HG02623 (cell line): ENCODE measurements around the gene NOL3.
"Not testable (repeated sequence)": the region's sequence is repeated elsewhere in the genome, so short reads cannot be mapped to it uniquely, and the experiment has no call there.

ENCODE experiments used
- ATAC-seq: cut with Tn5 transposase; IDR thresholded peaks from one replicate; pipeline ENCODE4 v1.9.1; 2021; ENCODE audit warnings: moderate library complexity; ENCODE audit not compliant: unreplicated experiment

The NOL3 gene

GRCh38 chr16:67170168-67170948, at the start of gene NOL3:
TSS of gene NOL3 (plus strand) at chr16:67170538.
- peak; percentile 38 for ATAC-seq

- not testable (repeated sequence) for ATAC-seq
Measured at GRCh38 chr16:67122799-67123198, 47.5 kb upstream of the NOL3 start.

GRCh38 chr16:67128417-67128816, 41.9 kb upstream of the NOL3 start:
- no peak for ATAC-seq

GRCh38 chr16:67128887-67129286, 41.5 kb upstream of the NOL3 start:
- ATAC-seq, result no peak

GRCh38 chr16:67129422-67129821, 40.9 kb upstream of the NOL3 start:
- ATAC-seq, result no peak

GRCh38 chr16:67137605-67138004, 32.7 kb upstream of the NOL3 start:
- no peak for ATAC-seq

GRCh38 chr16:67141391-67141790, 28.9 kb upstream of the NOL3 start:
- ATAC-seq, result no peak

- no peak for ATAC-seq
Measured at GRCh38 chr16:67142342-67142741, 28.0 kb upstream of the NOL3 start.

GRCh38 chr16:67144943-67145342, 25.4 kb upstream of the NOL3 start:
- ATAC-seq, result no peak

- ATAC-seq, result no peak
Measured at GRCh38 chr16:67145746-67146145, 24.6 kb upstream of the NOL3 start.

- ATAC-seq, result no peak
Measured at GRCh38 chr16:67146523-67147357, 23.6 kb upstream of the NOL3 start.

GRCh38 chr16:67147437-67148140, 22.7 kb upstream of the NOL3 start:
- ATAC-seq, result no peak

- ATAC-seq, result no peak
Measured at GRCh38 chr16:67148221-67148620, 22.1 kb upstream of the NOL3 start.

GRCh38 chr16:67148656-67149275, 21.6 kb upstream of the NOL3 start:
- ATAC-seq, result no peak

- ATAC-seq, result no peak
Measured at GRCh38 chr16:67149276-67150046, 20.9 kb upstream of the NOL3 start.

- peak; percentile 22 for ATAC-seq
Measured at GRCh38 chr16:67150047-67150832, 20.1 kb upstream of the NOL3 start.

GRCh38 chr16:67150833-67151396, 19.4 kb upstream of the NOL3 start, which contains the start of gene B3GNT9:
TSS of gene B3GNT9 (minus strand) at chr16:67150998. CDS start at chr16:67150485, 513 bp downstream.
- ATAC-seq, result peak; percentile 53

- no peak for ATAC-seq
Measured at GRCh38 chr16:67151431-67152097, 18.8 kb upstream of the NOL3 start.
